ENCODE data around the gene WNT7B.

The WNT7B gene

GRCh38 chr22:45884201-45885062 lies 92.5 kb downstream of the WNT7B start:
- DNase-seq = no peak

- no peak for DNase-seq
Measured at GRCh38 chr22:45883811-45884170, 93.2 kb downstream of the WNT7B start.

GRCh38 chr22:45882881-45883810 lies 93.8 kb downstream of the WNT7B start:
- DNase-seq = no peak

- no peak for DNase-seq
Measured at GRCh38 chr22:45881524-45881875, 95.5 kb downstream of the WNT7B start.

- no peak for DNase-seq
Measured at GRCh38 chr22:45880716-45881523, 96.0 kb downstream of the WNT7B start.

- DNase-seq = no peak
Measured at GRCh38 chr22:45880091-45880715, 96.8 kb downstream of the WNT7B start.

GRCh38 chr22:45879552-45879949 lies 97.4 kb downstream of the WNT7B start:
- no peak for DNase-seq

GRCh38 chr22:45878901-45879551 lies 97.9 kb downstream of the WNT7B start:
- DNase-seq = no peak

GRCh38 chr22:45878051-45878781 lies 98.7 kb downstream of the WNT7B start:
- no peak for DNase-seq

- no peak for DNase-seq
Measured at GRCh38 chr22:45877651-45878050, 99.3 kb downstream of the WNT7B start.

- no peak for DNase-seq
Measured at GRCh38 chr22:45877036-45877380, 100.0 kb downstream of the WNT7B start.

GRCh38 chr22:45876136-45877035 lies 100.6 kb downstream of the WNT7B start:
- no peak for DNase-seq

GRCh38 chr22:45872659-45873263 lies 104.2 kb downstream of the WNT7B start:
- DNase-seq = no peak

GRCh38 chr22:45871721-45872120 lies 105.2 kb downstream of the WNT7B start:
- DNase-seq = no peak

Measured in CD4-positive, alpha-beta T cell treated with Interleukin-1 beta for 1 hour (primary cell).